Effector memory CD4-positive, alpha-beta T cell (primary cell): ENCODE measurements around the gene DUXA.
"Not testable (repeated sequence)": the region's sequence is repeated elsewhere in the genome, so short reads cannot be mapped to it uniquely, and the experiment has no call there.

ENCODE experiments used
- DNase-seq, 3 donors: peaks; one replicate each; pipeline ENCODE4 v3.0.0-alpha.2; 2020
- H3K27ac ChIP-seq: 2 replicates; pipeline ENCODE4 v1.7.0; 2013; ENCODE audit warnings: mild to moderate bottlenecking, low read length, moderate library complexity; ENCODE audit not compliant: insufficient read depth, poor library complexity, severe bottlenecking
- H3K27me3 ChIP-seq: replicated peaks from 2 replicates; pipeline ENCODE4 v1.7.0; 2013; ENCODE audit warnings: mild to moderate bottlenecking, low read length; ENCODE audit not compliant: insufficient read depth, control insufficient read depth, poor library complexity, severe bottlenecking
- H3K36me3 ChIP-seq: 2 replicates; pipeline ENCODE4 v1.7.0; 2013; ENCODE audit warnings: mild to moderate bottlenecking, low read length, moderate library complexity; ENCODE audit not compliant: control insufficient read depth, insufficient read depth
- H3K4me1 ChIP-seq: 2 replicates; pipeline ENCODE4 v1.7.0; 2013; ENCODE audit warnings: low read length, mild to moderate bottlenecking; ENCODE audit not compliant: control insufficient read depth, insufficient read depth, poor library complexity, severe bottlenecking
- H3K4me3 ChIP-seq: 2 replicates; pipeline ENCODE4 v1.7.0; 2013; ENCODE audit warnings: low read length, low read depth, mild to moderate bottlenecking; ENCODE audit not compliant: insufficient read depth, poor library complexity, severe bottlenecking
- H3K9me3 ChIP-seq: 2 replicates; pipeline ENCODE4 v1.7.0; 2013; ENCODE audit warnings: mild to moderate bottlenecking, low read length, moderate library complexity; ENCODE audit not compliant: control insufficient read depth

DUXA gene

DNA sequence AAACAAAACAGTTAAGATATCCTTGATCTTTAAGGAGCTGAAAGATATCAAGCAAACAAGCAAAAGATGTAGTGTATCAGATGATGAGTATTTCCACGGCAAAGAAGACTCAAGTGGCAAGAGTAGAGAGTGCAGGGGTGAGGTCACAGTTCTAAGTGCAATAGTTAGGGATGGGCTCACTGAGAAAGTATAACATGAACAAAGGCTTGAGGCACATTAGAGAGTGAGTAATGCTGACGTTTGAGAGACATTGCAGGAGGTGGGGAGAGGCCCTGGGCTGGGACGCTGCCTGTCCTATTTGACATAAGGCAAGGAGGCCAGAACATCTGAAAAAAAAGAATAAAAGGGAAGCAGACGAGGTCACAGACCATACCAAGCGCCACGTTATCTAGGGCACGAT is 1.4 kb downstream of the DUXA start:
- DNase-seq: no peak
- no peaks in the 10 kb centered on the region for H3K4me1 ChIP-seq
- no peaks in the 10 kb centered on the region for H3K27me3 ChIP-seq
- no peak overlapping the region for H3K27ac ChIP-seq
- H3K36me3 ChIP-seq: no peaks in the 10 kb centered on the region
- no peaks in the 10 kb centered on the region for H3K9me3 ChIP-seq
- H3K4me3 ChIP-seq: no peak overlapping the region

DNA sequence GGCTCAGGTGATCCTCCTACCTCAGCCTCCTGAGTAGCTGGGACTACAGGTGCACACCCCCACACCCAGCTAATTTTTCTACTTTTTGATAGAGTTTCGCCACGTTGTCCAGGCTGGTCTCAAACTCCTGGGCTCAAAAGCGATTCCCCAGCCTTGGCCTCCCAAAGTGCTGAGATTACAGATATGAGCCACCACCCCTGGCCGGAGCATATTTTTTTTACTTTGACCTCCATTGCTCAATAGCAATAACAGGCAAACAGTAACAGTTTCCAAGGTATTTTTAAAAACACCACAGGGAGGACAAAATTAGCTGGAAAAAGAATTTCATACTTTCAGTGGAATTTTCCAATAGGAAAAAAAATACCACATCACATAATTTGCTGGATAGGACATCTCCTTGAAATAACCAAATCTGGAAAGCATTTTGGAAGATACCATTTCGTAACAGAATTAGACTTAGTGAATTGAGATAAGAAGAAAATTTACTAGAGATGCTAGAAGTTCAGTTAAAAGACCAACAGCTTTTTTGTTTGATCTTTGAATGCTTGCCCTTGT is 5.2 kb downstream of the DUXA start:
- no peak for DNase-seq
- H3K27ac ChIP-seq: no peak overlapping the region
- no peaks in the 10 kb centered on the region for H3K4me1 ChIP-seq
- no peaks in the 10 kb centered on the region for H3K27me3 ChIP-seq
- H3K9me3 ChIP-seq: no peaks in the 10 kb centered on the region
- no peak overlapping the region for H3K4me3 ChIP-seq
- no peaks in the 10 kb centered on the region for H3K36me3 ChIP-seq

DNA sequence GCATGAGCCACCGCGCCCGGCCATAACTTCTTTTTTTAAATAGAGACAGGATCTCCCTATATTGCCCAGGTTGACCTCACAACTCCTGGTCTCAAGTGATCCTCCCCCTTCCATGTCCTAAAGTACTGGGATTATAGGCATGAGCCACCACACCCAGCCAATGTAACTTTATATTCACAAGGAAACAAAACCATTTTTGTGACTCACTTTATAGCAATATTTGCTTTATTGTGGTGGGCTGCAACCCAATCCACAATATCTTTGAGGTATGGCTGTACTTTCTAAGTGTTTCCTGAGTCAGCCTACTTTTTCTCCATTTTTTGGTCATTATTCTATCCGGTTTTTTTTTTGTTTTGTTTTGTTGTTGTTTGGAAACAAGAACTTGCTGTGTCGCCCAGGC is 14.4 kb downstream of the DUXA start:
- no peaks in the 10 kb centered on the region for H3K9me3 ChIP-seq
- H3K36me3 ChIP-seq: no peaks in the 10 kb centered on the region
- no peak for DNase-seq
- no peak overlapping the region for H3K4me3 ChIP-seq
- no peak overlapping the region for H3K27ac ChIP-seq
- no peaks in the 10 kb centered on the region for H3K27me3 ChIP-seq
- no peaks in the 10 kb centered on the region for H3K4me1 ChIP-seq

DNA sequence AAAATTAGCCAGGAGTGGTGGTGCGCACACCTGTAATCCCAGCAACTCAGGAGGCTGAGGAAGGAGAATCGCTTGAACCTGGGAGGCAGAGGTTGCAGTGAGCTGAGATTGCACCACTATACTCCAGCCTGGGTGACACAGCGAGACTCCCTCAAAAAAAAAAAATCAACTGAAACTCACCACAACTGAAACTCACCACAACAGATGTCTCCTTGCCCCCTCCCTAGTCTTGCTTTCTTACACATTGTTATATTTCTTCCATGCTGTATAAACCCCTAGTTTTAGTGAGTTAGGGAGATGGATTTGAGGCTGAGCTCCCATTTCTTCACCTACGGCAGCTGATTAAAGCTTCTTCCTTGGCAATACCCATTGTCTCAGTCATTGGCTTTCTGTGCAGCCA is 25.6 kb downstream of the DUXA start:
- Histone ChIP-seq H3K4me1 (no peaks in the 10 kb centered on the region), H3K36me3 (no peaks in the 10 kb centered on the region), H3K9me3 (no peaks in the 10 kb centered on the region), H3K27ac (no peak overlapping the region), H3K27me3 (no peaks in the 10 kb centered on the region), H3K4me3 (no peak overlapping the region)
- no peak for DNase-seq

DNA sequence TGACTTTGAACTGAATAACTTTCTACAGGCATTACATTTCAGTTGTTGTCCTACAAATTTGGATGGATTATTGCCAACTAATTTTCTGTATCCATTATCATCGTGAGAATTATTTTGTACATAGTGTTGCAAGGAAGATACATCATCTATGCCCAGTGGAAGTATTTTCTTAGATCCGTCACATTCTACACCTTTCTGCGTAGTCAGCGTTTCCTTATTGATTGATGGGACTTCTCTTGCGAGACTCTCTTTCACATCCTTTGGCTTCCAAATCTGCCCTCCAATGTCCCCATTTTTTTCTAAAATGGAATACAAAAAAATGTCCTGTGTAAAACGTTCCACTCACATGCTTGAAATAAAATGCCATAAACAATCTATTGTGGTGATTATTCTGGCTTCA is 31.5 kb downstream of the DUXA start:
- H3K4me3 ChIP-seq: no peak overlapping the region
- no peaks in the 10 kb centered on the region for H3K4me1 ChIP-seq
- no peak overlapping the region for H3K27ac ChIP-seq
- H3K27me3 ChIP-seq: no peaks in the 10 kb centered on the region
- H3K36me3 ChIP-seq: no peaks in the 10 kb centered on the region
- no peak for DNase-seq
- H3K9me3 ChIP-seq: no peaks in the 10 kb centered on the region

DNA sequence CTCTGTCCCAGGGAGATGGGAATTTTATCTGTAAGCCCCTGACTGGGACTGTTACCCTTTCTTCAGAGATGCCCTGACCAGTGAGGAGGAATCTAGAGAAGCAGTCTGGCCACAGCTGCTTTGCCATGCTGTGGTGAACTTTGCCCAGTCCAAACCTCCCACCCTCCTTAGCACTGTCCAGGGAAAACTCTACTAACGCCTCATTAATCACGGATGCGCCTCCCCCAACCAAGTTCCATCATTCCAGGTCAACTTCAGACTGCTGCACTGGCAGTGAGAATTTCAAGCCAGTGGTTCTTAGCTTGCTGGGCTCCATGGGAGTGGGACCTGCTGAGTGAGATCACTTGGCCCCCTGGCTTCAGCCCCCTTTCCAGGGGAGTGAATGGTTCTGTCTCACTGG is 39.9 kb downstream of the DUXA start:
- not testable (repeated sequence) for H3K9me3 ChIP-seq, H3K36me3 ChIP-seq, DNase-seq, H3K27ac ChIP-seq, H3K4me1 ChIP-seq, H3K27me3 ChIP-seq, H3K4me3 ChIP-seq

- no peak overlapping the region for H3K4me3 ChIP-seq
- H3K4me1 ChIP-seq: no peaks in the 10 kb centered on the region
- H3K36me3 ChIP-seq: no peaks in the 10 kb centered on the region
- no peaks in the 10 kb centered on the region for H3K9me3 ChIP-seq
- DNase-seq: no peak
- H3K27me3 ChIP-seq: no peaks in the 10 kb centered on the region
- no peak overlapping the region for H3K27ac ChIP-seq
These were observed 43.4 kb downstream of the DUXA start for GRCh38 chr19:57123882-57124281.

- Histone ChIP-seq H3K4me1 (no peaks in the 10 kb centered on the region), H3K27me3 (no peaks in the 10 kb centered on the region), H3K27ac (no peak overlapping the region), H3K36me3 (no peaks in the 10 kb centered on the region), H3K9me3 (no peaks in the 10 kb centered on the region), H3K4me3 (no peak overlapping the region)
- DNase-seq: no peak
These were observed 48.4 kb downstream of the DUXA start for GRCh38 chr19:57118848-57119247.

DNA sequence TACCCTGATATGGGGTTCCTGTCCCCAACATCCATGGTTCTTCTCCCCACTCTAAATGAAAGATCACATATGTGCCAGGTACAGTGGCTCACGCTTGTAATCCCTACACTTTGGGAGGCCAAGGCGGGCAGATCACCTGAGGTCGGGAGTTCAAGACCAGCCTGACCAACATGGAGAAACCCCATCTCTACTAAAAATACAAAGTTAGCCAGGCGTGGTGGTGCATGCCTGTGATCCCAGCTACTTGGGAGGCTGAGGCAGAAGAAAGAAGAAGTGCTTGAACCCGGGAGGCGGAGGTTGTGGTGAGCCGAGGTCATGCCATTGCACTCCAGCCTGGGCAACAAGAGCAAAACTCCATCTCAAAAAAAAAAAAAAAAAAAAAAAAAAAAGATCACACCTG is 53.8 kb downstream of the DUXA start:
- H3K9me3 ChIP-seq: peaks cover 19% of the 10 kb centered on the region
- not testable (repeated sequence) for DNase-seq, H3K27me3 ChIP-seq, H3K36me3 ChIP-seq, H3K4me1 ChIP-seq, H3K27ac ChIP-seq, H3K4me3 ChIP-seq

DNA sequence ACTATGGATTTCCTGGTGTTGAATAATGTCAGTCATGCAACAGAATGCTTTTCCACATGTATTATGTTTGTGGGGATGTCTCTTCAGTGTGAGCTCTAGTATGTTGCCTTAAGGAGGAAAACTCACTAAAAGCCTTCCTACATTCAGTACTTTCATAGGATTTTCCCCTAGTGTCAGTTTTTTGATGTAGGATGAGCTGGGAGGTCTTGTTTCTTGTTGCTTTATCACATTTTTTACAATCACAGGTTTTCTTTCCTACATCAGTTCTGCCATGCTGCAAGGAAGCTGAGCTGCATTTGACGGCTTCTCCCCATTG is 56.0 kb downstream of the DUXA start:
- H3K4me3 ChIP-seq: no peak overlapping the region
- H3K27ac ChIP-seq: no peak overlapping the region
- H3K4me1 ChIP-seq: no peaks in the 10 kb centered on the region
- H3K27me3 ChIP-seq: no peaks in the 10 kb centered on the region
- H3K36me3 ChIP-seq: no peaks in the 10 kb centered on the region
- DNase-seq: no peak
- peaks cover 19% of the 10 kb centered on the region for H3K9me3 ChIP-seq
